Osteocyte (in vitro differentiated cells): ENCODE results near the gene C9orf40. TPM values are rescaled to one million over a fixed set of nuclear protein-coding genes. Genes with fewer than 3 reads are reported as not detected.

Experiments
- DNase-seq: peaks from one replicate; pipeline ENCODE4 v3.0.0; 2021; ENCODE audit warnings: mixed read lengths; ENCODE audit not compliant: unreplicated experiment; ENCODE audit errors: extremely low spot score
- H3K27ac Mint-ChIP-seq: one replicate; pipeline ENCODE4 v1.8.0; 2021; ENCODE audit warnings: mild to moderate bottlenecking, mixed read lengths; ENCODE audit not compliant: unreplicated experiment
- H3K27me3 Mint-ChIP-seq: one replicate; pipeline ENCODE4 v1.8.0; 2021; ENCODE audit warnings: mixed read lengths; ENCODE audit not compliant: unreplicated experiment
- H3K36me3 Mint-ChIP-seq: one replicate; pipeline ENCODE4 v1.8.0; 2021; ENCODE audit warnings: mixed read lengths; ENCODE audit not compliant: unreplicated experiment
- H3K4me1 Mint-ChIP-seq: one replicate; pipeline ENCODE4 v1.8.0; 2021; ENCODE audit warnings: mixed read lengths; ENCODE audit not compliant: unreplicated experiment
- H3K4me3 Mint-ChIP-seq: one replicate; pipeline ENCODE4 v1.8.0; 2021; ENCODE audit warnings: mild to moderate bottlenecking, moderate library complexity, mixed read lengths; ENCODE audit not compliant: unreplicated experiment
- H3K9me3 Mint-ChIP-seq: one replicate; pipeline ENCODE4 v1.8.0; 2021; ENCODE audit warnings: mixed read lengths; ENCODE audit not compliant: unreplicated experiment
- CTCF ChIP-seq: fragments of 200-600 bp; sonication (generic); IDR thresholded peaks from 2 replicates; pipeline ENCODE4 v1.5.0; 2021; ENCODE audit warnings: antibody characterized with exemption, mild to moderate bottlenecking, moderate library complexity
- total RNA-seq: library from RNA; stranded (reverse); gene quantifications from 2 replicates; pipeline ENCODE4 v1.2.1, GENCODE V29; 2021

The C9orf40 gene
- total RNA-seq, 1 donor from 2014 or later: 5.9 TPM

DNA sequence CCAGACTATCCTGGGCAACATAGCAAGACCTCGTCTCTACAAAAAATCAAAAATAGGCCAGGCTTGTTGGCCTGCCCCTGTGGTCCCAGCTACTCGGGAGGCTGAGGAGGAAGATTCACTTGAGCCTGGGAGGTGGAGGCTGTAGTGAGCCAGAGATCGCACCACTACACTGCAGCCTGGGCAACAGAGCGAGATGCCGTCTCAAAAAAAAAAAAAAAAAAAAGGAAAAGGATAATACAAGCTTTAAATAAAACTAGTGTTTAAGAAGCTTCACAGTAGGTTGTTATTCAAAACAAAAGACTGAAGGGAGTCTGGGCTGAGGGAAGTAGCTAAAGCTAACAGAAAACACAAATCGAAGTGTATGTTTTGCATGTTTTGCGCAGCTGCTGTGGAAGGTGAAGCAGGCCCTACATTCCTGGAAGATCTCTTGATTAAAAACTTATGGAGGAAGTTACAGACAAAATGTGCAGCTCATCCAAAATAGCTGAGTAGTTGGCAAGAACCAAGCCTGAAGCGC lies 581 bp upstream of the C9orf40 start:
- Mint-ChIP-seq H3K27me3 (no peaks in the 10 kb centered on the region), H3K27ac (peak overlapping the region; percentile 94), H3K4me3 (peak overlapping the region; percentile 84), H3K36me3 (no peaks in the 10 kb centered on the region), H3K9me3 (no peaks in the 10 kb centered on the region), H3K4me1 (peaks cover 12% of the 10 kb centered on the region)
- TF ChIP-seq CTCF: no peak
- no peak for DNase-seq

DNA sequence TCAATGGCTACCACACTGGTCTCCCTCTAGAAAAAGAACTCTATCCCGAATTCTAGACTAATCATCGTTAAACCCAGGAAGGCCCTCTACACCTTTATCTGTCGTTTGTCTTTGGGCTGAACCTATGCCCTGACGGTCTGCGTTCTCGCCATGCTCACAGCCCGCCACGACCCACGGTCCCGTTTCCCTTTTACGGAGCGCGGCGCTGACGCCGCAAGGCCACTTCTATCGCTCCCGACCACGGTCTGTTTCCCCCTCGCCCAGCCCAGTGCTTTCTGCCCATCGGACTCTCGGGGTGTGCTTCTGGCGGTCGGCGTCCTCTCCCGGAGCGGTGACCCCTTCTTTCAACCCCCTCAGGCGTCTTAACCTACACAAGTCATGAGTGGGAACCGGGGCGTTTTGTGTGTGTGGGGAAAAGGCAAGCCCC lies 974 bp downstream of the C9orf40 start:
- Mint-ChIP-seq H3K36me3 (no peaks in the 10 kb centered on the region), H3K27me3 (no peaks in the 10 kb centered on the region), H3K4me3 (peak overlapping the region; percentile 92), H3K4me1 (peaks cover 12% of the 10 kb centered on the region), H3K9me3 (no peaks in the 10 kb centered on the region), H3K27ac (peak overlapping the region; percentile 91)
- no peak for DNase-seq
- TF ChIP-seq CTCF: no peak

DNA sequence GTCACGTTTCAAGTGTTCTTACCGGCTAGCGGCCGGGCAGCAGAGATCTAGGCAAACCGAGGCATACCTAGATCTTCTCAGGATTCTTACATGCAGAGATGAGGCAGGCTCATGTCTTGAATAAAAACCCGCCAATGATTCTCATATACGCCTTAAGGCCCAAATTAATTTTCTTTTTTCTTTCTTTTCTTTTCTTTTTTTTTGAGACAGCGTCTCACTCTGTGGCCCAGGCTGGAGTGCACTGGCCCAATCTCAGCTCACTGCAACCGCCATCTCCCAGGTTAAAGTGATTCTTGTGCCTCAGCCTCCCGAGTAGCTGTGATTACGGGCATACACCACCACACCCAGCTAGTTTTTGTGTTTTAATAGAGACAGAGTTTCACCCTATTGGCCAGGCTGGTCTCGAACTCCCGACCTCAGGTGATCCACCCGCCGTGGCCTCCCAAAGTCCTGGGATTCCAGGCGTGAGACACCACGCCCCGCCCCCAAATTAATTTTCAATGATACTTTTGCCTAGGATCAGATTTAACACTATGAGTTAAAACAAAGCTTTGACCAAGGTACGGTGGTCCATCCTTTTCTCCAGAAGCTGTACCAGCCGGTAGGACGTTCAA lies 1.5 kb downstream of the C9orf40 start:
- no peaks in the 10 kb centered on the region for H3K27me3 Mint-ChIP-seq
- DNase-seq: no peak
- no peaks in the 10 kb centered on the region for H3K36me3 Mint-ChIP-seq
- no peaks in the 10 kb centered on the region for H3K9me3 Mint-ChIP-seq
- TF ChIP-seq CTCF: no peak
- H3K4me3 Mint-ChIP-seq: peak overlapping the region; percentile 92
- peaks cover 12% of the 10 kb centered on the region for H3K4me1 Mint-ChIP-seq
- peak overlapping the region; percentile 91 for H3K27ac Mint-ChIP-seq

DNA sequence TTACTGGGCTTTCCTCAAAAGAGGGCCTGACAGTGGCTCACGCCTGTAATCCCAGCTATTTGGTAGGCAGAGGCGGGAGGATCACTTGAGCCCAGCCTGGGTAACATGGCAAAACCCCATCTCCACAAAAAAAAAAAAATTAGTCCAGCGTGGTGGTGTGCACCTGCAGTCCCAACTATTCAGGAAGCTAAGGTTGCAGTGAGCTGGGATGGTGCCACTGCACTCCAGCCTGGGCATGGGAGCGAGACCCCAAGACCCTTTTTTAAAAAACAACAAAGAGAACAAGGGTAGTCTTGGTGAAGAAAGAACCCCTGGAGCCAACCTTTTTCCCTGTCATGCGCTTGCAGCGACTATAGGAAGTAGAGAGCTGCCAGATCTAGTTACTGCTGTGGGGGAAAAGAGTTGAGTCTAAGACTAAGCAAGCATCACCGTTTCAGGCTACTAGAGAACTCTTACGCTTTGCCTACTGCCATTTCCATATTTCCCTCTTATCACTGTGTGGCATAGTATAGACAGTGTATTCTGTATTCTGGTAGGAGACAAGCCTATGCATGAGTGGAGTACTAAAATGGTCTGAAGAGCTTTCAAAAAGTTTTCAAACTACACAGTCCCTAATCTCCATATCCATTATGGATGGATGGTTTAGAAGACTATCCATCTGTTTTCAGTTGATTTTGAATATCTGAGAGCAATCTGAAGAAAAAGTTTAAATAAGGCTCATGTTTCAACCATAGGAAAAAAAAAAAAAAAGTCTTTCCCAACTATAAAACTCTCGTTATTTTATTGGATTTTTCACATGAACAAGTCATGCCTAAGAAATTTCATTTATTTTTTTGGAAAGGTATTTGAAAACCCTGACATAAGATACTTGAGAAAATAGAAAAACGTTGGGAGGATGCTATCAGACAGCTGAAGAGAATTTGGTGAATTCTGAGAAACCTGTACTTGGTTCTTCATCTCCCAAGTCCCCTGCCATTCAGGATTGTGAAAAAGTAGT lies 2.6 kb downstream of the C9orf40 start:
- H3K4me3 Mint-ChIP-seq: no peak overlapping the region
- DNase-seq: no peak
- no peak for TF ChIP-seq CTCF
- H3K27ac Mint-ChIP-seq: no peak overlapping the region
- no peaks in the 10 kb centered on the region for H3K27me3 Mint-ChIP-seq
- no peaks in the 10 kb centered on the region for H3K36me3 Mint-ChIP-seq
- no peaks in the 10 kb centered on the region for H3K9me3 Mint-ChIP-seq
- peaks cover 12% of the 10 kb centered on the region for H3K4me1 Mint-ChIP-seq

DNA sequence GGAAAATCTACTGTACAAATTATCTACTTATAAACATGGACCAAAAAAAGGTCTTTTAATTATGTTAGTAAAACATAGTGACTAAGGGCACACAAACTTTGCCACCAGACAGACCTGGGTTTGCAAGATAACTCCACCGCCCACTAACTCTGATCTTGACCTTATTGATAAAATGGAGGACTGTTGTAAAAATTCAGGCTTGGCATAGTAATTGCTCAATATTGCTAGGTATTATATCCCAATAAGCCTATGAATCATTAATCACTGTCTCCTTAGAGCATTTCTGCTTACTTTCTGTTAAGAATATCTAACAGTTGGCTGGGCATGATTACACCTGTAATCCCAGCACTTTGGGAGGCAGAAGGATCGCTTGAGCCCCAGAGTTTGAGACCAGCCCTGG lies 3.8 kb downstream of the C9orf40 start:
- H3K4me3 Mint-ChIP-seq: no peak overlapping the region
- no peak overlapping the region for H3K27ac Mint-ChIP-seq
- no peaks in the 10 kb centered on the region for H3K27me3 Mint-ChIP-seq
- no peak for TF ChIP-seq CTCF
- no peaks in the 10 kb centered on the region for H3K36me3 Mint-ChIP-seq
- no peaks in the 10 kb centered on the region for H3K9me3 Mint-ChIP-seq
- peaks cover 12% of the 10 kb centered on the region for H3K4me1 Mint-ChIP-seq
- DNase-seq: no peak
